H1 (cell line): ENCODE measurements around the gene LPAR3. TPM values are rescaled to one million over a fixed set of nuclear protein-coding genes. Genes with fewer than 3 reads are reported as not detected.

Experiments used
- CTCF ChIA-PET: fragments of 300-600 bp; sonication (Branson Sonifier 250); formaldehyde crosslinking; loops from one replicate; lab custom pipeline; 2021; ENCODE audit not compliant: partially characterized antibody; lab: Charles Lee
- POLR2A ChIA-PET: fragments of 300-600 bp; sonication (Branson Sonifier 250); formaldehyde crosslinking; loops from one replicate; lab custom pipeline; 2021; ENCODE audit warnings: inconsistent platforms; ENCODE audit not compliant: partially characterized antibody; lab: Charles Lee
- DNase-seq, 2 experiments: peaks; one replicate each; pipeline versions ENCODE4 v3.0.0 to v3.0.0-alpha.2; 2010 to 2022; ENCODE audit warnings: low spot score in 2 of 2, low read depth in 1 of 2, mixed read lengths in 1 of 2
- FAIRE-seq: peaks from 2 replicates; lab custom pipeline; 2011; peaks lifted over from hg19 to GRCh38; lab: Jason Lieb, UNC
- H2AFZ ChIP-seq: 2 replicates; pipeline ENCODE4 v1.8.1; 2012; ENCODE audit warnings: low read length, inconsistent platforms
- H2AK5ac ChIP-seq: 2 replicates; pipeline ENCODE4 v1.6.1; 2013; ENCODE audit warnings: low read depth, low read length
- H2BK120ac ChIP-seq: replicated peaks from 2 replicates; pipeline ENCODE3; 2013; ENCODE audit warnings: low read depth, low read length, inconsistent platforms
- H2BK12ac ChIP-seq: 2 replicates; pipeline ENCODE4 v1.6.1; 2013; ENCODE audit warnings: low read depth, low read length
- H2BK15ac ChIP-seq: 2 replicates; pipeline ENCODE4 v1.6.1; 2013; ENCODE audit warnings: low read length
- H2BK20ac ChIP-seq: 2 replicates; pipeline ENCODE4 v1.6.1; 2013; ENCODE audit warnings: low read length
- H2BK5ac ChIP-seq: 2 replicates; pipeline ENCODE4 v1.6.1; 2013; ENCODE audit warnings: low read depth, low read length
- H3K14ac ChIP-seq: 2 replicates; pipeline ENCODE4 v1.6.1; 2013; ENCODE audit warnings: inconsistent platforms; ENCODE audit not compliant: insufficient read length
- H3K18ac ChIP-seq: 2 replicates; pipeline ENCODE4 v1.6.1; 2013; ENCODE audit warnings: low read length; ENCODE audit errors: extremely low read depth
- H3K23ac ChIP-seq: 2 replicates; pipeline ENCODE4 v1.6.1; 2013; ENCODE audit warnings: inconsistent platforms; ENCODE audit not compliant: insufficient read length
- H3K23me2 ChIP-seq: 2 replicates; pipeline ENCODE4 v1.6.1; 2013; ENCODE audit warnings: low read depth, low read length
- H3K27ac ChIP-seq: 2 replicates; pipeline ENCODE4 v1.6.1; 2011; ENCODE audit warnings: low read depth, low read length, inconsistent platforms
- H3K27me3 ChIP-seq, 4 experiments: replicated peaks in 1 of 4; 1 replicate in 1 of 4; 2 replicates in 3 of 4; pipeline versions ENCODE4 v1.6.1 to v1.8.1; 2011 to 2013; ENCODE audit warnings: low read length in 3 of 4, mild to moderate bottlenecking in 3 of 4, inconsistent platforms in 2 of 4, mixed read lengths in 2 of 4, moderate library complexity in 1 of 4; ENCODE audit not compliant: control insufficient read depth in 3 of 4, insufficient read depth in 3 of 4; ENCODE audit errors: extremely low read depth in 1 of 4
- H3K36me3 ChIP-seq, 4 experiments: 2 replicates each; pipeline versions ENCODE4 v1.6.1 to v1.8.1; 2011 to 2013; ENCODE audit warnings: mild to moderate bottlenecking in 4 of 4, low read length in 3 of 4, moderate library complexity in 2 of 4, control low read depth in 1 of 4, inconsistent platforms in 1 of 4; ENCODE audit not compliant: insufficient read depth in 4 of 4, control insufficient read depth in 2 of 4
- H3K4ac ChIP-seq: replicated peaks from 2 replicates; pipeline ENCODE3; 2013; ENCODE audit warnings: low read length, low read depth, mixed read lengths, inconsistent platforms; ENCODE audit not compliant: insufficient read length
- H3K4me1 ChIP-seq, 4 experiments: replicated peaks in 1 of 4; 1 replicate in 1 of 4; 2 replicates in 3 of 4; pipeline versions ENCODE4 v1.6.1 to v1.8.1; 2011 to 2013; ENCODE audit warnings: low read length in 3 of 4, inconsistent platforms in 2 of 4, mixed read lengths in 1 of 4; ENCODE audit not compliant: insufficient read depth in 4 of 4, control insufficient read depth in 3 of 4
- H3K4me2 ChIP-seq, 2 experiments: 2 replicates each; pipeline versions ENCODE4 v1.6.1 to v1.8.1; 2011 to 2013; ENCODE audit warnings: low read depth in 2 of 2, low read length in 2 of 2, control low read depth in 1 of 2, inconsistent platforms in 1 of 2, mild to moderate bottlenecking in 1 of 2; ENCODE audit not compliant: insufficient read depth in 1 of 2
- H3K4me3 ChIP-seq, 4 experiments: fragments of 200-600, 300-600 bp in 1 of 4; sonication (generic), shearing (Covaris generic), sonication (Bioruptor Twin) in 1 of 4; 2 replicates each; pipeline versions ENCODE4 v1.5.1 to v1.8.1; 2011 to 2016; ENCODE audit warnings: low read length in 4 of 4, low read depth in 3 of 4, control low read depth in 2 of 4, inconsistent platforms in 2 of 4, mild to moderate bottlenecking in 2 of 4, mixed read lengths in 1 of 4, moderate library complexity in 1 of 4; ENCODE audit not compliant: insufficient read depth in 2 of 4; ENCODE audit errors: extremely low read depth in 1 of 4
- H3K56ac ChIP-seq: replicated peaks from 2 replicates; pipeline ENCODE3; 2013; ENCODE audit warnings: low read depth, mild to moderate bottlenecking, mixed read lengths, low read length, inconsistent platforms; ENCODE audit not compliant: insufficient read length
- H3K79me1 ChIP-seq: 2 replicates; pipeline ENCODE4 v1.6.1; 2013; ENCODE audit warnings: low read depth, low read length, control low read depth
- H3K79me2 ChIP-seq, 2 experiments: 2 replicates each; pipeline versions ENCODE4 v1.6.1 to v1.8.1; 2012 to 2013; ENCODE audit warnings: low read length in 2 of 2, mild to moderate bottlenecking in 2 of 2, inconsistent platforms in 1 of 2; ENCODE audit not compliant: insufficient read depth in 2 of 2, control insufficient read depth in 1 of 2
- H3K9ac ChIP-seq, 4 experiments: replicated peaks in 1 of 4; 1 replicate in 1 of 4; 2 replicates in 3 of 4; pipeline versions ENCODE4 v1.6.1 to v1.8.1; 2011 to 2013; ENCODE audit warnings: low read depth in 3 of 4, low read length in 3 of 4, control low read depth in 2 of 4, mild to moderate bottlenecking in 2 of 4, moderate library complexity in 2 of 4, inconsistent platforms in 1 of 4; ENCODE audit errors: extremely low read depth in 1 of 4
- H3K9me3 ChIP-seq, 2 experiments: 2 replicates each; pipeline versions ENCODE4 v1.6.1 to v1.8.1; 2012 to 2013; ENCODE audit warnings: mild to moderate bottlenecking in 2 of 2, moderate library complexity in 2 of 2, control low read depth in 1 of 2, inconsistent platforms in 1 of 2, low read depth in 1 of 2, low read length in 1 of 2, mixed read lengths in 1 of 2; ENCODE audit not compliant: insufficient read depth in 2 of 2
- H4K20me1 ChIP-seq, 2 experiments: replicated peaks in 1 of 2; 2 replicates each; pipeline versions ENCODE3 to v1.8.1; 2011 to 2013; ENCODE audit warnings: inconsistent platforms in 2 of 2, low read length in 2 of 2, mild to moderate bottlenecking in 1 of 2; ENCODE audit not compliant: insufficient read depth in 2 of 2, control insufficient read depth in 1 of 2
- H4K5ac ChIP-seq: 2 replicates; pipeline ENCODE4 v1.6.1; 2013; ENCODE audit warnings: low read length, low read depth, mixed read lengths, inconsistent platforms; ENCODE audit not compliant: insufficient read length
- H4K8ac ChIP-seq: 2 replicates; pipeline ENCODE4 v1.8.0; 2013; ENCODE audit warnings: mild to moderate bottlenecking, moderate library complexity, low read length, inconsistent platforms; ENCODE audit not compliant: insufficient read depth; ENCODE audit errors: extremely low read depth
- H4K91ac ChIP-seq: replicated peaks from 2 replicates; pipeline ENCODE3; 2013; ENCODE audit warnings: low read length, mixed read lengths, inconsistent platforms; ENCODE audit not compliant: insufficient read length
- HDAC2 ChIP-seq, 2 experiments: fragments of 300-600 bp in 1 of 2; sonication (generic) in 1 of 2; IDR thresholded peaks; 2 replicates each; pipeline ENCODE4 v1.6.1; 2011 to 2012; ENCODE audit warnings: low read depth in 2 of 2, low read length in 2 of 2, mild to moderate bottlenecking in 2 of 2, moderate library complexity in 2 of 2, borderline replicate concordance in 1 of 2, inconsistent platforms in 1 of 2
- KDM5A ChIP-seq: fragments of 200-600 bp; IDR thresholded peaks from 2 replicates; pipeline ENCODE4 v1.7.1; 2012; ENCODE audit warnings: mild to moderate bottlenecking, low read length, inconsistent platforms, mixed read lengths
- NANOG ChIP-seq: IDR thresholded peaks from 2 replicates; pipeline ENCODE4 v1.6.1; 2011; ENCODE audit warnings: low read length, low read depth, mild to moderate bottlenecking, inconsistent platforms; ENCODE audit not compliant: insufficient read depth, poor library complexity, severe bottlenecking
- SUZ12 ChIP-seq: fragments of 200-600 bp; sonication (generic); IDR thresholded peaks from 2 replicates; pipeline ENCODE4 v1.6.1; 2012; ENCODE audit warnings: mild to moderate bottlenecking, inconsistent platforms, low read length, moderate library complexity, mixed read lengths
- polyA plus RNA-seq, 7 experiments: library from polyadenylated mRNA; depleted of rRNA in 3 of 7; stranded (reverse) in 5 of 7; unstranded in 2 of 7; fragments of >200 nt in 5 of 7; fragments of 200-250 nt in 2 of 7; gene quantifications; 1 replicate in 5 of 7; 2 replicates in 1 of 7; 4 replicates in 1 of 7; pipeline versions ENCODE4 v1.2.1 to v1.2.3, GENCODE V29; 2011 to 2013; ENCODE audit warnings: missing spikeins in 2 of 7, mixed read lengths in 2 of 7
- total RNA-seq: library from RNA; stranded (reverse); fragmentation: NEBNext Ultra II Directional; extraction: Animal tissue kit (Norgen Biotek cat#: 25700); gene quantifications from 2 replicates; pipeline ENCODE4 v1.2.1, GENCODE V29; 2021

Gene LPAR3
- total and polyA plus RNA-seq, 2 of the 8 experiments (the other 6 are each of a cell fraction or from before 2014, with no cell fraction given), result 17.1 to 25.4 TPM

GRCh38 chr1:84768634-84769033 lies 124.4 kb downstream of the LPAR3 start:
- Histone ChIP-seq H3K4me1 (peaks cover 3 to 12% (median 7%) of the 10 kb centered on the region in 4 experiments; a peak in 6 of 7 replicates), H4K91ac (no peak overlapping the region), H4K5ac (no peak overlapping the region), H3K27me3 (no peaks in the 10 kb centered on the region; a peak in 2 of 7 replicates), H3K9me3 (no peaks in the 10 kb centered on the region), H3K27ac (no peak overlapping the region), H3K23ac (no peak overlapping the region), H3K4ac (no peak overlapping the region), H4K20me1 (no peaks in the 10 kb centered on the region), H3K4me3 (no peak overlapping the region), H3K18ac (no peak overlapping the region), H2BK15ac (no peak overlapping the region), H3K36me3 (no peaks in the 10 kb centered on the region), H2BK12ac (no peak overlapping the region), H3K4me2 (no peak overlapping the region), H2BK5ac (no peak overlapping the region), H3K23me2 (peaks cover 3% of the 10 kb centered on the region; the same call in 1 of the 2 replicates), H3K14ac (no peak overlapping the region), H3K56ac (peak overlapping the region; percentile 44), H2AK5ac (no peak overlapping the region), H3K79me1 (no peaks in the 10 kb centered on the region), H3K9ac (no peak overlapping the region), H4K8ac (no peak overlapping the region), H2BK20ac (no peak overlapping the region), H2AFZ (no peak overlapping the region), H3K79me2 (no peaks in the 10 kb centered on the region), H2BK120ac (no peak overlapping the region)
- CTCF ChIA-PET, result interaction anchor here (0.7 to 1.9 kb wide), 3 partner anchors 10 to 166 kb away, joined by 3 to 5 read pairs (median 3); no protein-coding TSS in a partner anchor
- DNase-seq (no peak), FAIRE-seq (no peak)
- POLR2A ChIA-PET, result no interaction called here
- TF ChIP-seq SUZ12 (no peak), NANOG (no peak), KDM5A (no peak), HDAC2 (IDR thresholded peaks at IDR 0.05; ENCODE audit: borderline replicate concordance in 1 of 2, low read depth in 2 of 2, low read length in 2 of 2) (no peak)
